HG03575 (cell line): ENCODE measurements around the gene RPTN.

Experiments
- ATAC-seq: cut with Tn5 transposase; IDR thresholded peaks from one replicate; pipeline ENCODE4 v1.9.1; 2021; ENCODE audit not compliant: unreplicated experiment, insufficient number of reproducible peaks, low FRiP score; ENCODE audit errors: extremely low read depth

Gene RPTN

GRCh38 chr1:152159144-152159543 is at the start of gene RPTN:
Gene RPTN, minus strand, starts transcription at chr1:152159228. Its CDS starts 1,339 bp downstream, at chr1:152157889.
- ATAC-seq, result no peak

- no peak for ATAC-seq
Measured at GRCh38 chr1:152198982-152199381, 40.0 kb upstream of the RPTN start.

- no peak for ATAC-seq
Measured at GRCh38 chr1:152197361-152197941, 38.4 kb upstream of the RPTN start.

GRCh38 chr1:152191711-152192110 is 32.7 kb upstream of the RPTN start:
- ATAC-seq, result no peak

- no peak for ATAC-seq
Measured at GRCh38 chr1:152191260-152191659, 32.2 kb upstream of the RPTN start.

- no peak for ATAC-seq
Measured at GRCh38 chr1:152190589-152190988, 31.6 kb upstream of the RPTN start.

GRCh38 chr1:152189657-152190442 is 30.8 kb upstream of the RPTN start:
- ATAC-seq, result no peak

- ATAC-seq, result no peak
Measured at GRCh38 chr1:152188673-152189591, 29.9 kb upstream of the RPTN start.

- ATAC-seq, result no peak
Measured at GRCh38 chr1:152186556-152187285, 27.7 kb upstream of the RPTN start.

GRCh38 chr1:152185544-152186391 is 26.7 kb upstream of the RPTN start:
- no peak for ATAC-seq

- ATAC-seq, result no peak
Measured at GRCh38 chr1:152182944-152183361, 23.9 kb upstream of the RPTN start.

GRCh38 chr1:152182431-152182830 is 23.4 kb upstream of the RPTN start:
- no peak for ATAC-seq

- no peak for ATAC-seq
Measured at GRCh38 chr1:152179566-152179965, 20.5 kb upstream of the RPTN start.

- no peak for ATAC-seq
Measured at GRCh38 chr1:152170287-152170905, 11.4 kb upstream of the RPTN start.

- no peak for ATAC-seq
Measured at GRCh38 chr1:152169366-152170025, 10.5 kb upstream of the RPTN start.

- ATAC-seq, result no peak
Measured at GRCh38 chr1:152168535-152168868, 9.5 kb upstream of the RPTN start.

GRCh38 chr1:152167835-152168534 is 9.0 kb upstream of the RPTN start:
- no peak for ATAC-seq
